Left kidney (tissue), 2 donors: Measurements from ENCODE around the gene TAF9B. TPM values are rescaled to one million over a fixed set of nuclear protein-coding genes. Genes with fewer than 3 reads are reported as not detected.
"Not testable (repeated sequence)": the region's sequence is repeated elsewhere in the genome, so short reads cannot be mapped to it uniquely, and the experiment has no call there.

Experiments used
- DNase-seq: peaks from one replicate; pipeline ENCODE4 v3.0.0-alpha.2; 2013
- polyA plus RNA-seq: library from polyadenylated mRNA; unstranded; fragments of 120-200 nt; gene quantifications from one replicate; pipeline ENCODE4 v1.2.1, GENCODE V29; 2013; ENCODE audit not compliant: insufficient read length

The TAF9B gene
- polyA plus RNA-seq, 1 donor, result 55.6 TPM

DNA sequence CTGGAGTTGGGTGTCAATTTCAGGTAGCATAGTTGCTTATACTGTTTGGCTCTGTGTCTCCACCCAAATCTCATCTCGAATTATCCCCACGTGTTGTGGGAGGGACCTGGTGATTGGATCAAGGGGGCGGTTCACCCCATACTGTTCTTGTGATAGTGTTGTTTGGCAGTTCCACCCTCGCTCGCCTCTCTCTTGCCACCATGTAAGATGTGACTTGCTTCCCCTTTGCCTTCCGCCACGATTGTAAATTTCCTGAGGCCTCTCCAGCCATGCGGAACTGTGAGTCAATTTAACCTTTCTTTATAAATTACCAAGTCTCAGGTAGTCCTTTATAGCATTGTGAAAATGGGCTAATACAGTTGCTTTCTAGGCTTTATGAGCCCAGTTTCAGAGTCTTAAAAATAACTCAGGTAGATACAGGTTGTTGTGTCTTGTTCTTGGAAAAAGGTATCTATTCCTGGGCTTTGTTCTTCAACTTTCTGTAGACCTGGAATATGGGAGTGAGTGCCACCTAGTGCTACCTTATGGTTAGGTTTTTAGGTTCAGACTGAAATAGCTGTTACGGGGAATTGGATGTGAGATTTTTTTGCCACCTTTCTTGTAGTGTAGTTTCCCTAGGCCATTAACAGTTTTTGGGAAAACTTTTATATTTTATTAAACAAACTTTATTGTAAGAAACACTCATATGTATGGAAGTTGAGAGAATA, 19.8 kb downstream of the TAF9B start:
- DNase-seq, result no peak

DNA sequence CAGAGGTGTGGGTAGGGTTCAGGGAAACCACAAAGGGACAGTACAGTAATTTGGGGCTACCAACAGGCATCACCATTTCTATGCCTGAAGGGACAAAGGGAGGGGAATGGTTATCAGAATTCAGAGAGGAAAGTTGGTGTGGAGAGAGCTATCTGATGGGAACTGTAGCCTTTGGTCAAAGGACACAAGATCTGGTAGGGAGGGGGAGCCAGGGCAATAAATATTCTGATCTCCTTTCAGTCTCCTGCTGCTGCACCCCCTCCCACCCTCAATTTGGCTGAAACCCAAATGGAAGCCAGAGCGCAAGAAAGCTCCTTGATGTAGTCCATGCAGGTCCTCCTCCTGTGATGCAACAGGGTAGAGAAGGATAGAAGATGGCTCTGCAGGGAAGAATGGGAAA, 20.8 kb downstream of the TAF9B start:
- no peak for DNase-seq

- DNase-seq, result no peak
Measured at GRCh38 chrX:78116766-78117165, 22.7 kb downstream of the TAF9B start.

DNA sequence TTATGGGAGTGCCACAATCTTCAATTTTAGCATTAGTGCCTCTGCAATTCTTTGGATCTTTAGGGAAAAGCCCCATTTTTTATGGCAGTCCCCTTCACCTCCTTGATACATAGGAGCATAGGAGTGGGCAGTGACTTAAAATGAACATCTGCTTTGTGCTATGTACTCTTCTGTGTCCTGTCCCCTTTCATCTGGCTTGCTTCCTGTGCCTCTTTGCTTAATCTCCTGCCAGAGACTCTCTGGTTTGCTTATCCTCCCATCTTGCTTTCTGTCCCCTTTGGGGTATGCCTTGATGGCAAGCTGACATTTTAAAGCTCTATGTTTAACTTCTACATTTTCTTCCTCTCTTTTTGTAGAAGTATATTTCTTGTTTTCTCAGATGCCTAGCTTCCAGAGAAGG, 23.1 kb downstream of the TAF9B start:
- no peak for DNase-seq

DNA sequence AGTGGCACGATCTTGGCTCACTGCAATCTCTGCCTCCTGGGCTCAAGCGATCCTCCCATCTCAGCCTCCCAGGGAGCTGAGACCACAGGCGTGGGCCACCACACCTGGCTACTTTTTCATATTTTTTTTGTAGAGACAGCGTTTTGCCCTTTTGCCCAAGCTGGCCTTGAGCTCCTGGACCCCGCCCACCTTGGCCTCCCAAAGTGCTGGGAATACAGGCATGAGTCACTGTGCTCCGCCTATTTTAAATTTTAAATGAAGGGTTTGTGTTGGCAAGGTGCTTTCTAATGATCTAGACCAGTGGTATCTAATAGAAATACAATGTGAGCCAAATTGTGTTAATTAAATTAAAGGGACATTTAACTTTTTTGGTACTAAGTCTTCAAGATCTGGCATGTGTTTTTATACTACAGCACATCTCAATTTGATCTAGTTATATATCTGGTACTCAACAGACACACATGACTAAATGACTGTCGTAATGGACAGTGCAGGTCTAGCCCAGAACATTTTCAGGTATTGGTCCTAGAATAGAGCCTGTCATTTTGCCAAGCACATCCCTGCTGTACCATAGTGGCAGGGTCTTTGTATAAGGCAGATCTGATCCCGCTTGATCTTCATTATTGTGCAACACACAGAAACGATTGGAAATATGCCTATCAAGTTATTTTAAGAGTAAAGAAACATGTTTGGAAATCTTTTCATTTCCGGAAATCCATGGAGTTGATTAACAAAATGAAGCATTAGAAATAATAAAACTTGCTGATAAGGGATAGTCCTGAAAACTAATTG, 28.1 kb downstream of the TAF9B start:
- no peak for DNase-seq

GRCh38 chrX:78109458-78109857, 30.0 kb downstream of the TAF9B start:
- DNase-seq, result no peak

GRCh38 chrX:78106651-78106986, 32.8 kb downstream of the TAF9B start:
- DNase-seq, result no peak

GRCh38 chrX:78105944-78106650, 33.4 kb downstream of the TAF9B start:
- DNase-seq, result no peak

GRCh38 chrX:78104447-78105176, 34.8 kb downstream of the TAF9B start:
- DNase-seq, result peak; percentile 24

GRCh38 chrX:78103623-78104446, 35.6 kb downstream of the TAF9B start, which contains the start of gene PGK1:
Gene PGK1, plus strand, starts transcription at chrX:78104248. Its CDS starts 93 bp downstream, at chrX:78104341.
- peak; percentile 89 for DNase-seq

GRCh38 chrX:78103001-78103622, 36.3 kb downstream of the TAF9B start:
- DNase-seq, result no peak

- no peak for DNase-seq
Measured at GRCh38 chrX:78102091-78102490, 37.4 kb downstream of the TAF9B start.

DNA sequence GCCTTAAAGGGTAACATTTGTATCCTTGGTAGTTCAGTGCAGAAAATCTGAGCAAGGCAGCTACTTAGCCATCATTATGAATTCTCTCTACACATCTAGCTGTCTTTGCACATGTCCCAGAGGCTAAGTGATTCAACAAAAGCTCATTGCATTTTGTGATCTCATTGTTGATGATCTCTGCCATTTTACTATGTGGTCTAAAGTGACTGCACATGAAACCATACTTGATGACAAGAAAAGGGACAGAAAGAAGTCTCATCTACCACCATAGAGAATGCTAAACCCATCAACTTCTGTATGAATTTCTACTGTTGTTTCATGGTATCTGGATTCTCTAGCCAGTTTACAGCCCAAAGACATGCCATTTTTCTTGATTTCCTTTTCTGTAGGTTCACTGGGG, 41.3 kb downstream of the TAF9B start:
- no peak for DNase-seq

- DNase-seq, result no peak
Measured at GRCh38 chrX:78092296-78092695, 47.2 kb downstream of the TAF9B start.

DNA sequence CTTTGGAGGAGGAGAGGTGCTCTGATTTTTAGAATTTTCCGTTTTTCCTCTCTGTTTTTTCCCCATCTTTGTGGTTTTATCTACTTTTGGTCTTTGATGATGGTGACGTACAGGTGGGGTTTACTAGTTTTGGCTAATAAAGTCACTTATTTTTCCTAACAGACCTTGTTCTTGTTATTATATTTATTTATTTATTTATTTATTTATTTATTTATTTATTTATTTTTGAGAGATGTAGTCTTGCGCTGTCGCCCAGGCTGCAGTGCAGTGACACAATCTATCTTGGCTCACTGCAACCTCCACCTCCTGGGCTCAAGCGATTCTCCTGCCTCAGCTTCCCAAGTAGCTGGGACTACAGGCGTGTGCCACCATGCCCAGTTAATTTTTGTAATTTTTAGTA, 58.0 kb downstream of the TAF9B start:
- not testable (repeated sequence) for DNase-seq

Other genes starting within 250 kb of the TAF9B start
- 100 TPM for gene MAGT1, start 244.2 kb downstream of the TAF9B start, polyA plus RNA-seq
- gene COX7B, start 240.2 kb downstream of the TAF9B start, polyA plus RNA-seq, result 311 TPM
- gene ATP7A, start 229.0 kb downstream of the TAF9B start, polyA plus RNA-seq, result 19.2 TPM
- gene PGAM4, start 170.0 kb downstream of the TAF9B start, polyA plus RNA-seq, result 0.52 TPM
- 390 TPM for gene PGK1, start 35.4 kb downstream of the TAF9B start, polyA plus RNA-seq
- 2.1 TPM for gene CYSLTR1, start 188.0 kb upstream of the TAF9B start, polyA plus RNA-seq